ENCODE results near the gene TMOD2.

The TMOD2 gene

GRCh38 chr15:51863131-51863530, 111.7 kb downstream of the TMOD2 start:
- DNase-seq: no peak

GRCh38 chr15:51864408-51865056, 113.1 kb downstream of the TMOD2 start:
- DNase-seq: no peak

GRCh38 chr15:51865317-51865716, 113.9 kb downstream of the TMOD2 start:
- DNase-seq: no peak
